Heart right ventricle (tissue), 16 donors: ENCODE results near the gene SRGAP1. TPM values are rescaled to one million over a fixed set of nuclear protein-coding genes. Genes with fewer than 3 reads are reported as not detected.

Source experiments
- ATAC-seq, 8 donors: fragments of 200-7000 bp; cut with Tn5 transposase; one replicate each; pipeline ENCODE4 v1.9.1; 2020; ENCODE audit warnings: mild to moderate bottlenecking in 8 of 8, moderate library complexity in 8 of 8, moderate number of reproducible peaks in 1 of 8
- DNase-seq, 2 donors: peaks; one replicate each; pipeline ENCODE4 v3.0.0-alpha.2; 2020
- H3K27ac ChIP-seq, 10 donors: fragments of 200-600 bp; sonication (generic) in 2 of 10; one replicate each; pipeline versions ENCODE4 v1.5.0 to v1.8.0; 2020 to 2022; ENCODE audit warnings: mild to moderate bottlenecking in 3 of 10
- H3K27me3 ChIP-seq, 7 donors: fragments of 200-600 bp; one replicate each; pipeline ENCODE4 v1.8.0; 2021 to 2022; ENCODE audit warnings: mild to moderate bottlenecking in 2 of 7
- H3K36me3 ChIP-seq, 9 donors: fragments of 200-600 bp; sonication (generic) in 1 of 9; one replicate each; pipeline versions ENCODE4 v1.5.0 to v1.8.0; 2020 to 2022; ENCODE audit warnings: mild to moderate bottlenecking in 2 of 9
- H3K4me1 ChIP-seq, 9 donors: fragments of 200-600 bp; sonication (generic) in 1 of 9; one replicate each; pipeline versions ENCODE4 v1.5.0 to v1.8.0; 2020 to 2022; ENCODE audit warnings: mild to moderate bottlenecking in 4 of 9
- H3K4me3 ChIP-seq, 10 donors: fragments of 200-600 bp; sonication (generic) in 2 of 10; one replicate each; pipeline versions ENCODE4 v1.5.0 to v1.8.0; 2020 to 2022; ENCODE audit warnings: mild to moderate bottlenecking in 7 of 10, moderate library complexity in 2 of 10
- H3K9me3 ChIP-seq, 11 donors: fragments of 200-600 bp in 10 of 11; sonication (generic) in 2 of 11; one replicate each; pipeline versions ENCODE4 v1.5.0 to v1.8.0; 2013 to 2022; ENCODE audit warnings: mild to moderate bottlenecking in 2 of 11, control low read depth in 1 of 11, moderate library complexity in 1 of 11
- WGBS, 2 donors: extraction: QIAGEN DNeasy Blood & Tissue Kit; methylation state at CpG; one replicate each; pipeline ENCODE4 v1.1.7; 2013; ENCODE audit warnings: inconsistent platforms in 1 of 2; 5-methylcytosine and 5-hydroxymethylcytosine counted together
- intact Hi-C, 10 donors: fragments of 100-400 bp; cut with DNase I; formaldehyde crosslinking; loops; one replicate each; pipeline versions ENCODE4 v1.11.1 to v1.14.2; 2022
- polyA plus RNA-seq, 2 donors: library from polyadenylated mRNA; stranded (reverse); fragments of 200-250 nt; gene quantifications; one replicate each; pipeline ENCODE4 v1.2.3, GENCODE V29; 2013
- total RNA-seq, 10 donors: library from RNA; stranded (reverse); fragmentation: NEBNext Ultra II Directional in 3 of 10; extraction: Animal tissue kit (Norgen Biotek cat#: 25700) in 3 of 10; gene quantifications; one replicate each; pipeline versions ENCODE4 v1.2.1 to v1.2.4, GENCODE V29; 2021 to 2023
- TF ChIP-seq, protein P1 (sequence below), 9 donors: fragments of 200-600 bp; sonication (generic) in 2 of 9; IDR thresholded peaks; one replicate each; pipeline versions ENCODE4 v1.5.0 to v1.8.0; 2021 to 2022; ENCODE audit warnings: antibody characterized with exemption in 9 of 9, mild to moderate bottlenecking in 5 of 9, moderate library complexity in 1 of 9
- donor health status: Arrhythmogenic right ventricular cardiomyopathy.
- donor health status: ischemic (EF 13 %, LVEDD 7.1; RV severe dilation, severe dysfunction).
- donor health status: healthy with polysubstance abuse.
- donor health status: DM: no; HTN: yes; CAD: no.
- donor health status: DM: no; HTN: no; CAD: no.
- donor health status: ischemic (EF 25% LVEDD 6.9; RV normal size, moderate dysfunction).
- donor health status: ischemic (EF 25% LVEDD 5.7; RV mildly dilated, moderate dysfunction).
- donor health status: healthy.
- donor health status: DM: yes; HTN: yes; CAD: no.
- donor health status: Ischemic cardiomyopathy.
- donor health status: ischemic (EF 35%, LVEDD 5.7; RV mildly dilated, moderate dysfunction).
- donor health status: nonischemic (EF 11% LVEDD 7.7; RV severe dilation, severe dysfunction).
- donor health status: DM: yes; HTN: yes; CAD: no.
- donor health status: PGD.
- donor health status: ischemic (EF 29% LVEDD 5.4; RV normal size, mild dysfunction).
- donor health status: nonischemic (EF 23%, LVEDD 6.1; RV moderate dilation, normal function).

The SRGAP1 gene
- total and polyA plus RNA-seq, 12 donors = 1.3 to 6.4 (median 3.6) TPM

DNA sequence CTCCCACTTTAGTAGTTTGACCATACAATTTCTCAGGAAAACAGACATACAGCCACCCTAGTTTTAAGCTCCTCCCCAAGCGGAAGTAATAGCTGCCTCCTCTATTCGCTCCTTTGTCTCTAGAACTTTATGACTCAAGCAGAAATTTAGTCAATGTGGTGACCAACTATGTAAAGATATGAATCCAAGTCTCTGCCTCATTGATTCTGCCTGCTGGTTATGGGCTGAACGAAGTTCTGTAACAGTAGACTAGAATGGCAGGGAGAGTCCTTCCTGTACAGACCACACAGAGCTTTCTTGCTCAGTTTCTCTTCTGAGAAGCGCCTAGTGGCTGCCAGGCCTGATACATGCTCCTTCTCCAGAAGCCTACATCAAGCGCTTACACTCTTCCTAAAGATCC, 358.5 kb downstream of the SRGAP1 start:
- WGBS, 2 donors = 93 to 97% methylated on average over 5 of the region's 5 CpGs
- H3K9me3 ChIP-seq = no peaks in the 10 kb centered on the region
- TF ChIP-seq, protein P1, sequence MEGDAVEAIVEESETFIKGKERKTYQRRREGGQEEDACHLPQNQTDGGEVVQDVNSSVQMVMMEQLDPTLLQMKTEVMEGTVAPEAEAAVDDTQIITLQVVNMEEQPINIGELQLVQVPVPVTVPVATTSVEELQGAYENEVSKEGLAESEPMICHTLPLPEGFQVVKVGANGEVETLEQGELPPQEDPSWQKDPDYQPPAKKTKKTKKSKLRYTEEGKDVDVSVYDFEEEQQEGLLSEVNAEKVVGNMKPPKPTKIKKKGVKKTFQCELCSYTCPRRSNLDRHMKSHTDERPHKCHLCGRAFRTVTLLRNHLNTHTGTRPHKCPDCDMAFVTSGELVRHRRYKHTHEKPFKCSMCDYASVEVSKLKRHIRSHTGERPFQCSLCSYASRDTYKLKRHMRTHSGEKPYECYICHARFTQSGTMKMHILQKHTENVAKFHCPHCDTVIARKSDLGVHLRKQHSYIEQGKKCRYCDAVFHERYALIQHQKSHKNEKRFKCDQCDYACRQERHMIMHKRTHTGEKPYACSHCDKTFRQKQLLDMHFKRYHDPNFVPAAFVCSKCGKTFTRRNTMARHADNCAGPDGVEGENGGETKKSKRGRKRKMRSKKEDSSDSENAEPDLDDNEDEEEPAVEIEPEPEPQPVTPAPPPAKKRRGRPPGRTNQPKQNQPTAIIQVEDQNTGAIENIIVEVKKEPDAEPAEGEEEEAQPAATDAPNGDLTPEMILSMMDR (IDR thresholded peaks at IDR 0.05) = no peak
- no peak overlapping the region for H3K4me3 ChIP-seq
- H3K36me3 ChIP-seq = peaks cover 0 to 19% (median 4%) of the 10 kb centered on the region in 9 donors
- no peak for ATAC-seq
- DNase-seq = no peak
- H3K4me1 ChIP-seq = no peaks in the 10 kb centered on the region
- no peaks in the 10 kb centered on the region for H3K27me3 ChIP-seq
- no peak overlapping the region for H3K27ac ChIP-seq
- intact Hi-C loops = no loop called here

DNA sequence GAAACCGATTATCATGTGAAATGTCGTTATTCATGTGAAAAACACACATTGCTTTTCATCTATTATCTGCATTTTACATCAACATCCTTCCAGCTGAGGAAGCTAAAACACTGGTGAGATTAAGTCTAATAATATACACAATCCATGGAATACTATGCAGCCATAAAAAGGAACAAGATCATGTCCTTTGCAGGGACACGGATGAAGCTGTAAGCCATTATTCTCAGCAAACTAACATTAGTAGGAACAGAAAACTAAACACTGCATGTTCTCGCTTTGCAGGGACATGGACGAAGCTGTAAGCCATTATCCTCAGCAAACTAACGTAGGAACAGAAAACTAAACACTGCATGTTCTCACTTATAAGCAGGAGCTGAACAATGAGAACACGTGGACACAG, 359.3 kb downstream of the SRGAP1 start:
- no peak for ATAC-seq
- 57 to 70% methylated on average over 7 of the region's 7 CpGs for WGBS, 2 donors
- intact Hi-C loops = no loop called here

DNA sequence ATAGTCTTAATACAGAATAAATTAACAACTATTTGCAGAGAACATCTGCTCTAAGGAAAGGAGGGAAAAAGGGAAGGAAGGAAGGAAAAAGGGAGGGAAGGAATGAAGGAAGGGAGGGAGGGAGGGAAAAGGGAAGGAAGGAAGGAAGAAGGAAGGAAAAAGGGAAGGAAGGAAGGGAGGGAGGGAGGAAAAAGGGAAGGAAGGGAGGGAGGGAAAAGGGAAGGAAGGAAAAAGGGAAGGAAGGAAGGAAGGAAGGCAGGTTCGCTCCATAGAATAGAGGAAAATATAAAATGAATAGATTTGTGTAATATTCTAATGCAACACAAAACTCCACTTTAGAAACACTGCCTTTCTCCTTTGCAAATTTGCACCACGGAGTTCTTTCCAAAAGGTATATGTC, 361.0 kb downstream of the SRGAP1 start:
- Histone ChIP-seq H3K27ac (no peak overlapping the region), H3K4me1 (no peaks in the 10 kb centered on the region), H3K9me3 (no peaks in the 10 kb centered on the region), H3K36me3 (peaks cover 0 to 31% (median 4%) of the 10 kb centered on the region in 9 donors), H3K27me3 (no peaks in the 10 kb centered on the region), H3K4me3 (no peak overlapping the region)
- DNase-seq (no peak), ATAC-seq (no peak)
- intact Hi-C loops = no loop called here
- TF ChIP-seq, protein P1 (IDR thresholded peaks at IDR 0.05) = no peak
- 85 to 90% methylated on average over 2 of the region's 2 CpGs for WGBS, 2 donors

More for the DNA sequence above, 359.3 kb downstream of the SRGAP1 start:
- no peak overlapping the region for H3K4me3 ChIP-seq
- no peaks in the 10 kb centered on the region for H3K4me1 ChIP-seq
- TF ChIP-seq, protein P1 (IDR thresholded peaks at IDR 0.05) = no peak
- no peak overlapping the region for H3K27ac ChIP-seq
- H3K9me3 ChIP-seq = no peaks in the 10 kb centered on the region
- no peaks in the 10 kb centered on the region for H3K27me3 ChIP-seq
- no peak for DNase-seq
- H3K36me3 ChIP-seq = peaks cover 0 to 19% (median 4%) of the 10 kb centered on the region in 9 donors

DNA sequence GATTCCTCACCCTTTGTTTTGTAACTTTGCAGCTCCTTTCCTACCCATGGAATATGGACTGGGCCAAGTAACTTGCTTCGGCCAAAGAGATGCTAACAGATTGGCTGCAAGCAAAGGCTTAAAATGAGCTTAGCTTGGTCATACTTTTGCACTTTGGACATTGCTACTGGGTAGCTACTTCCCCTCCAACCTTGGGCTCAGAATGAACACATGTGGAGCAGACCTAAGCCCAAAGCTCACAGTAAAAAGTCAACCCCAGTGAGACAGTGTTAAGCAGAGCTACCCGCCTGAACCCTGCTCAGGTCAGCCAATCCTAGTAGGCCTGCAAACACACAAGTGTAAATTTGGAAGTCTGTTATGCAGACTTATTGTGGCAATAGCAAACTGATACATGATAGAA, 363.0 kb downstream of the SRGAP1 start:
- ATAC-seq (no peak), DNase-seq (no peak)
- TF ChIP-seq, protein P1 (IDR thresholded peaks at IDR 0.05) = no peak
- Histone ChIP-seq H3K36me3 (peaks cover 0 to 43% (median 4%) of the 10 kb centered on the region in 9 donors), H3K27me3 (no peaks in the 10 kb centered on the region), H3K4me1 (no peaks in the 10 kb centered on the region), H3K4me3 (no peak overlapping the region), H3K27ac (no peak overlapping the region), H3K9me3 (no peaks in the 10 kb centered on the region)
- WGBS, 2 donors = 96% methylated on average over 2 of the region's 2 CpGs
- intact Hi-C loops = no loop called here

Other genes with a start within 250 kb of the SRGAP1 start
- 10 to 100 TPM; 29.4 to 58.8 (median 47.4) TPM for gene DPY19L2, start 176.2 kb upstream of the SRGAP1 start, total RNA-seq
- gene DPY19L2, start 176.2 kb upstream of the SRGAP1 start, polyA plus RNA-seq = 100 to 1,000 TPM in 1 of 2 donors, 10 to 100 TPM in 1; 10.7 to 171 TPM
- 10 to 100 TPM; 15.1 to 20.8 (median 17.4) TPM for gene RXYLT1, start 64.8 kb upstream of the SRGAP1 start, total RNA-seq
- gene RXYLT1, start 64.8 kb upstream of the SRGAP1 start, polyA plus RNA-seq = 10 to 100 TPM in 1 of 2 donors, 1 to 10 TPM in 1; 5.1 to 17.0 TPM